ENCODE measurements around the gene SHC3.

SHC3 gene

DNA sequence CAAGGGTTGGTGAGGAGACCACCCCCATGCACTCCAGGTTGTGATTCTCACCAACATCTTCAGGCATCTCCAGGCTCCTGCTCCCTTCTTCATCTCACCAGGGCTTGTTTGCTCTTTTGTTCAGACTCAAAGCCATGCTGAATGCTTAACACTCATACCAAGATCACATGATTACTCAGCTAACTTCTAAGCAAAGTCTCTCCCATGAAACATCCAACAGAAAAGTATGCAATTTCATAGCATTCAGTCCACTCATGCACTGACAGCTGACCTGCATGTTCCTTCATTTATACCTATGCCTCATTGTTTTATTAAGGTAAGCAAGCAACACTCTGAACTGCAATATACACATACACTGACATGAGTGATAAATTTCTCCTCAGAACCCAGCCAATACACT lies 69.0 kb downstream of the SHC3 start:
- no peak overlapping the region for H3K4me3 ChIP-seq (ENCODE audit: low read depth, low read length)
- no peak for DNase-seq (ENCODE audit: low read depth)
- TF ChIP-seq, protein P1, sequence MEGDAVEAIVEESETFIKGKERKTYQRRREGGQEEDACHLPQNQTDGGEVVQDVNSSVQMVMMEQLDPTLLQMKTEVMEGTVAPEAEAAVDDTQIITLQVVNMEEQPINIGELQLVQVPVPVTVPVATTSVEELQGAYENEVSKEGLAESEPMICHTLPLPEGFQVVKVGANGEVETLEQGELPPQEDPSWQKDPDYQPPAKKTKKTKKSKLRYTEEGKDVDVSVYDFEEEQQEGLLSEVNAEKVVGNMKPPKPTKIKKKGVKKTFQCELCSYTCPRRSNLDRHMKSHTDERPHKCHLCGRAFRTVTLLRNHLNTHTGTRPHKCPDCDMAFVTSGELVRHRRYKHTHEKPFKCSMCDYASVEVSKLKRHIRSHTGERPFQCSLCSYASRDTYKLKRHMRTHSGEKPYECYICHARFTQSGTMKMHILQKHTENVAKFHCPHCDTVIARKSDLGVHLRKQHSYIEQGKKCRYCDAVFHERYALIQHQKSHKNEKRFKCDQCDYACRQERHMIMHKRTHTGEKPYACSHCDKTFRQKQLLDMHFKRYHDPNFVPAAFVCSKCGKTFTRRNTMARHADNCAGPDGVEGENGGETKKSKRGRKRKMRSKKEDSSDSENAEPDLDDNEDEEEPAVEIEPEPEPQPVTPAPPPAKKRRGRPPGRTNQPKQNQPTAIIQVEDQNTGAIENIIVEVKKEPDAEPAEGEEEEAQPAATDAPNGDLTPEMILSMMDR (IDR thresholded peaks at IDR 0.05; ENCODE audit: low read depth, low read length, missing control alignments) = no peak
- in situ Hi-C loops (cut with HindIII; ENCODE audit: low sequenced_read_pairs) = no loop called here

DNA sequence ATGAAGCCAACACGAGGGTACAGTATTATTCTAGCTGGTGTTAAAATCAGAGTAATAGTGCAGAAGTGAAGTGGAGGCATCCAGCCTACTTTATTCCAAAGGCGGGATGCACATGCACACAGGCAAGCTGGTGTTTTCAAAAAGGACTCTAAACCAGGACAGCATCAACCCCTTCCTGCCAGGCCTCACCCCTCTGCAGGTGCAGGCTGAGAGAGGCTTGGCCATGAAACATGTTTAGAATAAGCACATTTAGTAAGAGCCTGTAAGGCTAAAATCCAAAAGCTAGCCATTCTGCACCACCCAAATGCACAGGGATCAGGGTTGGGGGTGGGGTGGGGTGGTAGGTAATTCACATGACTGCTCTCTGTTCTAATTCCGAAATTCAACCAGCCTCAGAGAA lies 71.2 kb downstream of the SHC3 start:
- TF ChIP-seq, protein P1 (IDR thresholded peaks at IDR 0.05; ENCODE audit: low read depth, low read length, missing control alignments) = no peak
- in situ Hi-C loops (cut with HindIII; ENCODE audit: low sequenced_read_pairs) = no loop called here
- H3K4me3 ChIP-seq (ENCODE audit: low read depth, low read length) = no peak overlapping the region
- DNase-seq (ENCODE audit: low read depth) = no peak

DNA sequence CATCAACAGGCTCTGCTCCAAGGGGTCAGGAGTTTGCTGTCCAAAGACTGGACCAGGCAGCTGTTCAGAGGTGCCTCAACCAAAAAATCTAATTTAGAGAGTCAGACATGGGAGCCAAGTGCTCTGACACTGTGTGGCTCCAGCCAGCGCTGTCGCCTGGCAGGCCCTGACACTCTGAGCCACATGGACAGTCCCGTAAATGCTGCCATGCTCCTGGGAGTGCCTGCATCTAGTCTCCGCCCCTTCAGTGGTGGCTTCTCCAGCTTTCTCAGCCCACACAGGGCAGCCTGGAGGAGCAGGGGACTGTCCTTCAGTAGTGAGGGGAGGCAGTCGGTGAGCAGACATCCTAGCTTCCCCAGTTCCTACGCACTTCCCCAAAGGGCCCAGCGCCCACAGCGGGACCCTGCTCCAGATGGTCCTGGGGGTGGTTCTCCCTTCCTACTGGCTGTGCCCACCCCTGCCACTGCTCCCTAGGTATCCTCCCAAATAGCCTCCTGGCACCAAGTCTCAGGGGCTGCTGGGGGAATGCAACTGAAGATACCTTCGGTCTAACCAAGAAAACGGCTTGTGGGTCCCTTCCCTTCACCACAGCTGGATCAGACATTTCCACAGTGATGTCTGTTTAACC lies 72.3 kb downstream of the SHC3 start:
- TF ChIP-seq, protein P1 (IDR thresholded peaks at IDR 0.05; ENCODE audit: low read depth, low read length, missing control alignments) = no peak
- in situ Hi-C loops (cut with HindIII; ENCODE audit: low sequenced_read_pairs) = no loop called here
- no peak for DNase-seq (ENCODE audit: low read depth)
- no peak overlapping the region for H3K4me3 ChIP-seq (ENCODE audit: low read depth, low read length)

DNA sequence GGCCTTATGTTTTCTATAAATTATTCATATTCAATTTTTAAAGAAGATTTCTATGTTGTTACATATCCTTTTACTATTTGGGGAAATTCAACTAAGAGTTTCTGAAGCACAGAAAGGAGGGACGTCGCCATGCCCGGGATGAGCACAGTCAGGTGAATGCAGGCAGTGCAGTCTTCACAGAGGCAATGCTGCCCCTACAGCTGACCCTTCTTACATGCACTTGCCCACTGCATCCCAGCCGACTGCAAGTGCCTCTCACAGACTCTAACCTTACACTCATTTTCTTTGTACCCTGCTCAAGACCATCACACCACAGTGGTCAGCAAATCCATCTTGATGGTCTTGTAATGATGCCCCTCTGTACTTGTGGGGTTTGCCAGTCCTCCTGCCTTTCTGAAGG lies 73.8 kb downstream of the SHC3 start:
- in situ Hi-C loops (cut with HindIII; ENCODE audit: low sequenced_read_pairs) = no loop called here
- H3K4me3 ChIP-seq (ENCODE audit: low read depth, low read length) = no peak overlapping the region
- TF ChIP-seq, protein P1 (IDR thresholded peaks at IDR 0.05; ENCODE audit: low read depth, low read length, missing control alignments) = no peak
- no peak for DNase-seq (ENCODE audit: low read depth)

DNA sequence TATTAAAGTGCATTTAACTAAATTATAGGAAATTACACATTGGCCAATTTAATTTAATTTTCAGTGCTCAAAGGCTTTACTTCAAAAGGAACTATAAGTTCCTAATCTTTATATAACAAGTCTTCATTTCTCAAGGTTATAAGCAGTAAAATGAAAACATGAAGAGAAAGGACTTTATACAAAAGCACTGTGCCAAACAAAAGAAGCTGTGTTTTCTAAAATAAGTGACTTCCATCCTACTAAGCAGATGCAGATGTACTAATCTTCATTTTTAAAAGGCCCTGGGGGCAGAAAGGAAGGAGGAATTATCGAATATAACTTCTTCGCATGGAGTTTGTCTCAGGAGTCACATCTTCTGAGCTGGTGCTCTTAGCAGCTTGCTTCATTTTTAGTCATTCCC lies 81.4 kb downstream of the SHC3 start:
- TF ChIP-seq, protein P1 (IDR thresholded peaks at IDR 0.05; ENCODE audit: low read depth, low read length, missing control alignments) = no peak
- H3K4me3 ChIP-seq (ENCODE audit: low read depth, low read length) = no peak overlapping the region
- DNase-seq (ENCODE audit: low read depth) = no peak
- in situ Hi-C loops (cut with HindIII; ENCODE audit: low sequenced_read_pairs) = no loop called here

DNA sequence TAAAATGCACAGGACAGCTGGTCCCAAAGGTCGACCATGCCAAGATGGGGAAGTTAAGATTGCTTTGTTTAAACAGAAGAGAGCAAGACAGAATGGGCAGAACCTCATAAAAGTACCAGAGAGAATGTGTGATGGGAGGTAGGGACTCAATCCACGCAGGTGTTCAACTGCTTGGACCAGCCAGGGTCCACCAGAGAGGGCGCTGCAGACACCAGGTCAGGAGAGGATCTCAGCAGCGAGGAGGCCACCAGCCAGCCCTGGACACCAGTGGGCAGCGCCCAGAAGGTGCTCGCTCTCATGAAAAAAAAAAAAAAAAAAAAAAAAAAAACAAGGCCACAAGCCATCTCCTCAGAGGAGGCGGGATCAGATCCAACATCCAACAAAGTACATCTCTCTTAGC lies 81.8 kb downstream of the SHC3 start:
- no peak for DNase-seq (ENCODE audit: low read depth)
- TF ChIP-seq, protein P1 (IDR thresholded peaks at IDR 0.05; ENCODE audit: low read depth, low read length, missing control alignments) = no peak
- in situ Hi-C loops (cut with HindIII; ENCODE audit: low sequenced_read_pairs) = no loop called here
- H3K4me3 ChIP-seq (ENCODE audit: low read depth, low read length) = no peak overlapping the region

Measured in astrocyte of the cerebellum (primary cell).